HepG2 (cell line): ENCODE results near the gene ACSS3.

Source experiments
- BRD4 ChIP-seq: sonication (generic); formaldehyde crosslinking; IDR thresholded peaks from 2 replicates; pipeline ENCODE4 v1.4.0; 2020; ENCODE audit warnings: missing genetic modification reagents
- CTCF ChIP-seq: sonication (generic); formaldehyde crosslinking; IDR thresholded peaks from 2 replicates; pipeline ENCODE4 v1.5.0; 2020; ENCODE audit warnings: mild to moderate bottlenecking, missing genetic modification reagents, moderate library complexity
- NCOR1 ChIP-seq: fragments of 200-600 bp; sonication (generic); IDR thresholded peaks from 2 replicates; pipeline ENCODE4 v1.7.0; 2017; ENCODE audit warnings: antibody characterized with exemption, low read length, borderline replicate concordance
- PBX3 ChIP-seq: sonication (generic); formaldehyde crosslinking; IDR thresholded peaks from 2 replicates; pipeline ENCODE4 v1.8.1; 2023; ENCODE audit warnings: missing genetic modification reagents, inconsistent platforms, borderline replicate concordance
- TMF1 ChIP-seq: sonication (generic); formaldehyde crosslinking; IDR thresholded peaks from 2 replicates; pipeline ENCODE4 v1.8.1; 2022; ENCODE audit warnings: low read depth, missing genetic modification reagents
- U2AF1 ChIP-seq: fragments of 200-400 bp; formaldehyde crosslinking; optimal IDR thresholded peaks from 2 replicates; pipeline ENCODE3; 2017; ENCODE audit warnings: mild to moderate bottlenecking, low read depth, low read length
- ZFAT ChIP-seq: sonication (generic); formaldehyde crosslinking; conservative IDR thresholded peaks from 2 replicates; pipeline ENCODE4 v1.8.1; 2023; ENCODE audit warnings: missing genetic modification reagents, inconsistent platforms
- ZNF660 ChIP-seq: sonication (generic); formaldehyde crosslinking; IDR thresholded peaks from 2 replicates; pipeline ENCODE4 v1.5.1; 2020; ENCODE audit warnings: mild to moderate bottlenecking, low read depth, missing genetic modification reagents, borderline replicate concordance

GRCh38 chr12:81224626-81225025 is 146.7 kb downstream of the ACSS3 start:
- no peak for TF ChIP-seq ZNF660 (CRISPR knock-in tag)
- TF ChIP-seq TMF1 (CRISPR knock-in tag) = no peak
- TF ChIP-seq ZFAT (CRISPR knock-in tag) = no peak
- no peak for TF ChIP-seq CTCF (CRISPR knock-in tag)
- TF ChIP-seq BRD4 (CRISPR knock-in tag) = no peak
- TF ChIP-seq U2AF1 = no peak
- no peak for TF ChIP-seq PBX3 (CRISPR knock-in tag)
- TF ChIP-seq NCOR1 = no peak
